ENCODE data around the gene BPIFB3.

- TF ChIP-seq POLR2A (IDR thresholded peaks at IDR 0.05; ENCODE audit: low read depth, low read length) (no peak), POLR2AphosphoS5 (IDR thresholded peaks at IDR 0.05; ENCODE audit: low read depth, low read length) (no peak)
These were observed 32.5 kb downstream of the BPIFB3 start for GRCh38 chr20:33086052-33086722.
